Caki2 (cell line): ENCODE data around the gene TFG. TPM values are rescaled to one million over a fixed set of nuclear protein-coding genes. Genes with fewer than 3 reads are reported as not detected.
"Not testable (repeated sequence)": the region's sequence is repeated elsewhere in the genome, so short reads cannot be mapped to it uniquely, and the experiment has no call there.

ENCODE experiments used
- DNase-seq: peaks from one replicate; pipeline ENCODE4 v3.0.0-alpha.2; 2015; ENCODE audit warnings: low read depth
- in situ Hi-C: cut with HindIII; loops from 2 replicates; pipeline ENCODE4 v1.10.0; 2016; ENCODE audit warnings: low sequenced_read_pairs, low pct_unique_long_range_greater_than_20kb, mixed read lengths
- total RNA-seq: library from RNA; depleted of rRNA; stranded (reverse); fragments of >200 nt; shearing (Covaris generic); gene quantifications from 2 replicates; pipeline ENCODE4 v1.2.3, GENCODE V29; 2014; ENCODE audit warnings: low replicate concordance; rRNA removed

Gene TFG
- 75.9 and 79.6 TPM in 2 replicates for total RNA-seq

- DNase-seq = peak; percentile 99
- in situ Hi-C loops = no loop called here
These were observed at the start of gene TFG for GRCh38 chr3:100708989-100709841. Gene TFG, plus strand, starts transcription at chr3:100709494. Its CDS starts 4,192 bp downstream, at chr3:100713686.

GRCh38 chr3:100661294-100661693 lies 48.0 kb upstream of the TFG start:
- DNase-seq = not testable (repeated sequence)

GRCh38 chr3:100662113-100662823 lies 47.0 kb upstream of the TFG start:
- in situ Hi-C loops = no loop called here
- DNase-seq = no peak

More at GRCh38 chr3:100661294-100661693, 48.0 kb upstream of the TFG start:
- in situ Hi-C loops = not testable (repeated sequence)

DNA sequence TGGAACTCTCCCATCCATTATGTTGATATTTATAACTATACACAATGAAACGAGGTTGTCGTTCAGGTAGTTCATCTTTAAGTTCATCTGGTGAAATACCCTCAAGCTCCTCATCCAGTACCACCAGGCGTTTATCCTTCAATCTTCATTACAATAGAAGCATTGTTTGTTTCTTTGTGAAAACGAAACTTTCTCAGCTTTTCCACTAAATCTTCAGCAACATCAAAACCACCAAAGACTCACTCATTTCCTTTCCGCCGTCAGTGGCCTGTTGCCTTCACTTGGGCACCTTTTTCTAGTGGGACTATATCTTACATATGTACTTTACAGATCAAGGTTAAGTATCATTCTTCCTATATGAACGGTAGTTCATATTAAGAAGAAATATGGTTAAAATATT lies 44.1 kb upstream of the TFG start:
- DNase-seq = no peak
- in situ Hi-C loops = no loop called here

- in situ Hi-C loops, DNase-seq: not testable (repeated sequence)
These were observed 42.6 kb upstream of the TFG start for GRCh38 chr3:100666699-100667098.

GRCh38 chr3:100667316-100667715 lies 42.0 kb upstream of the TFG start:
- DNase-seq, in situ Hi-C loops: not testable (repeated sequence)

- DNase-seq, in situ Hi-C loops: not testable (repeated sequence)
These were observed 38.3 kb upstream of the TFG start for GRCh38 chr3:100670995-100671394.

DNA sequence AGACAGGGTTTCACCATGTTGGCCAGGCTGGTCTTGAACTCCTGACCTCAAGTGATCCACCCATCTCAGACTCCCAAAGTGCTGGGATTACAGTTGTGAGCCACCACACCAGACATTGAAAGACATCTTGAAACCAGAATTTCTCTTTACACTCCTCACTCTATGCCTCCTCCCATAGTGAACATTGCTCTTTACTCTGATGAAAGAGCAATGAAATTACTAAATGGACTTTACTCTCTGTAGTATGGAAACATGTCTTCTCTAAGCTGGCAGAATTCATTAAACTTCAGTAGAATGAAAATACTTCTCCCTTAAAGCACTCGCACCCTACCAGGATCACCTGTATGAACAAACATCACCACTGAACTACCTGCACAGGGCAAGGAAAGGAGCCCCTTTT lies 27.8 kb upstream of the TFG start:
- in situ Hi-C loops = no loop called here
- no peak for DNase-seq

DNA sequence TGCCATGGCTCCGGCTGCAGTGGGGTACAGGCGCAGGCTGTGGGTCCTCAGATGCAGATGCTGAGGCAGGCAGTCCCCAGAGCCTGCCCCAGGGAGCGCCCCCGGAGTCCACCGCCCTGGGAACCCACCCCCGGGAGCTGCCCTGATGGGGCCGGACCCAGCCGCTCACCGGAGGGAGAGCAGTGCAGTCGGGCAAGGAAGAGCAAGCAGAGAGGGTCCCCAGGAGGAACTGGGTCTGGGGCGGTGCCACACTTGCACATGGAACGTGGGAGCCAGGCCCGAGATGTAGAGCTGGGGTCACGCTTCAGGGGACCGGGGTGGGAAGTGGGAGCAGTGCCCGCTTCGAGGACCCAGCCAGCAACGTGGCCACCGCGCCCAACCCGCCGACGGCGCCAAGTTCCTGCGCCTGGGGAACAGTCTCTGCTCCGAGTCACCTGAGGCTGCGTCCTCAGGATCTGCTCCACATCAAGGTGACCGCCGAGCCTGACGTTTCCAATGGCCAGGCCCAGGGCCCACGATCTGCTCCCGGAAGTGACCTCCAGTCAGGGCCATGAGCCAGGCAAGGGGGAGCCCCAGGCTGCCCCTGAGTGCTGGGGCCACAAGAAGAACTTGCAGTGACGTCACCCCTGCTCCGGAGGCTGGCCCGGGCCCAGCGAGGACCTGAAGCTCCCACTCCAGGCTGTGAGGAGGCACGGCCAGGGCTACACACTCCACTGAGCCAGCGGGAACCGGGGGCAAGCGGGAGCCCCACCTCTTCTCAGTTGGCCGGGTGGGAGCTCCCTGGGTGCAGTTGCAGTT lies 27.0 kb upstream of the TFG start:
- in situ Hi-C loops = no loop called here
- DNase-seq = no peak

DNA sequence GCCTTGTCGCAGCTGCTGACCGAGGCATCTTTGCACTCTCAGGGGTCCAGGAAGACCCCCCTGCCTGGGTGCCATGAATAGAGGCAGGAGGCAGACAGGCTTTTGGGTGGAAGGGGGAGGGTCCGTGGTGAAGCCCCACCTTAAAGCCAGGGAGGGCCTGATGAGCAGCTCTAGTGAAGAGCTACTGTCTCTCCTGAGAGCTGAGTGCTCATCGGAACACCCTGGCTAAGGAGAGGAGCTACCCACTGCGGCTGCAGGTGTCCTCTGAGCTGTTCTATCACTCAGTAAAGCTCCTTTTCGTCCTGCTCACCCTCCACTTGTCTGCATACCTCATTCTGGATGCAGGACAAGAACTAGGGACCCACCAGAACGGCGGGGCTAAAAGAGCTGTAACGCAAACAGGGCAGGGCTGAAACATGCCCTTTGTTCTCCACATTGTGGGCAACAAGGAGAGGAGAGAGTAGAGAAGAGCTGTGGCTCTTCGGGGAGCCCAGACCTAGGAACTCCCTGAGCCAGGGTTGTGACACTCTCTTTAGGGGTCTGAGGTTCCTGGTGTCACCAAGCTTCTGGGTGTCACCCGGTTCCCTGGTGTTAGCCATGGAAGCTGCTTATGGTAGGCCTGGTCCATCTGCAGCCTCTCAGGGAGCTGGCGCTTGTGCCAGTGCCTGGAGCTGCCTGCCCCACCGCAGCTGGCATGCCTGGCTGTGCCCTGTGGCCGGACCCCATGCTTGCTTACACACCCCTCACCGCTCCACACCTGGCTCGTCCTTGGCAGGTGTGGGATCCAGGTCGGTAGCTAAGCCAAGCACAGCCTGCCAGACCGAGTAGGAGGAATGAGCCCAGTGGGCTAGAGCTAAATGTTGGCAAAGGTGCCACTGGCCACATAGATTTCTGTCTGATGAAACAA lies 26.2 kb upstream of the TFG start:
- in situ Hi-C loops = no loop called here
- DNase-seq = no peak

- in situ Hi-C loops = no loop called here
- DNase-seq = no peak
These were observed 16.1 kb upstream of the TFG start for GRCh38 chr3:100693225-100693624.

DNA sequence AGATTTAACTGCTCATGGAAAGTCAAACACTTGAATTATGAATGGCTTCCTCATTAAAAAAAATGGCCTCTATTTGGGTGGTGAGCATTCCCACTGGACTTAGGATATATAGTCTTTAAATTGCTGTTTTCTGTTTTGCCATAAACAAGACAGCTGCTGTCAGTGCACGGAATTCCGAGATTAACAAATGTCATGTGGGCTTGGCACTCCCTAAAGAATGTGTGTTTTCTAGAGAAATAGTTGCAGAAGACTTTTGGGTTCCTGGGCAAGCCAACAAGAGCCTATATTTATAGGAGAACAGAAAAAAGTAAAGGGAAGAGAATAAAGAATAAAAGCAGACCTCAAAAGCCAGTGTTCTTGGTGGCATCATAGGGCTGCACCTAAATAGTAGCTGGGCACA lies 13.6 kb upstream of the TFG start:
- in situ Hi-C loops = no loop called here
- no peak for DNase-seq

DNA sequence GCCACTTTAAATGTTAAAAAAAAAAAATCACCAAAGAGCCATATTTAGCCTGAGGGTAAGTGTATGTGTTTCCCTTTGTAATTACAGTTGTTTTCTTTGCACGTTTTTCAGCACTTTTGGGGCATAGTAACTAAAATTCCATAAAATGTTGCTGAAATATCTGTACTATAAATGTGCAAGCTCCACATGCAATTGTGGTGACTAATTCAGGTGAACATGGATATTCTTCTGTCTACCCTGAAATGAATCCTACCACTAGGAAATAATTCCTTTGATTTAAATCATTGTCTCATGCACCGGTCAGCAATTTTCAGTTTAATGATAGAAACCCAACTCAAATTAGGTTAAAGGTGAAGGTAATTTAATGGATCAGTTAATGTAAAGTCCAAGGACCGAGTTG lies 13.1 kb upstream of the TFG start:
- in situ Hi-C loops = no loop called here
- DNase-seq = no peak

DNA sequence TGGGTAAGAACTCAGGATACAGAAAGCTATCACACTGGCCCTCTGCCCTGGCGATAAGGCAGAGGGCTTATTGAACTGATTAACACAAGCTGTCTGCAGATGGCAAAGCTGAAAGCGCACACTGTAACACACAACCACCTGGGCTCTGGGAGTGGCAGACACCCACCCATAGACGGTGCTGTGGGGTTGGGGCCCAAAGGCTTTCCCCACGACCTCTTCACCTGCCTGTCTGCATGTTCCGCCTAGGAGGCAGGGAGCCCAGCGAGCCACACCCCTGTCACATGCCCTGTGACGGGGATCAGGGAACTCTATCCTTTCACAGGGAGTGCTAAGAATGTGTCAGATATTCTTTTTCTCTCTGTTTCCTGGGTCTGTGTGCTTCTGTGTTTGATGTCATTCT lies 12.1 kb upstream of the TFG start:
- DNase-seq = no peak
- in situ Hi-C loops = no loop called here

GRCh38 chr3:100697723-100698285 lies 11.5 kb upstream of the TFG start:
- in situ Hi-C loops = no loop called here
- no peak for DNase-seq

DNA sequence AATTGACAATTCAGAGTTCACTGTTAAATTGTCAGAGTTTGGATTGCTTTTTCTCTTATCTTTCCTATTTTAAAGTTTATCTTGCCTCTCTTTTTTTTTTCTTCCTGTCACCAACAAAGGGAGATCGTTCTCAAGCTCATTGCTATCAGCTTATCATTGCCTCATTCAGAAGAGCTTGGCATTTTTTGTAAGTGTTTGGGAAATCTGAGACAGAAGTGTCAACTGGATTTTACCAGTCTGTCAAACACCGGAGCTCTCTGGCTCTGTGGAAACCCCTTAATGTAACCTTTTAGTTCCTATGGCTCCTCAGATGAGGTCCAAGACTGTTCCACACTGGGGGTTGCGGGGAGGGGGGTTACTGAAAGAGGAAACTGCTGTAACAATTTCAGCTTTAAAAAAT lies 10.6 kb upstream of the TFG start:
- in situ Hi-C loops = no loop called here
- no peak for DNase-seq

DNA sequence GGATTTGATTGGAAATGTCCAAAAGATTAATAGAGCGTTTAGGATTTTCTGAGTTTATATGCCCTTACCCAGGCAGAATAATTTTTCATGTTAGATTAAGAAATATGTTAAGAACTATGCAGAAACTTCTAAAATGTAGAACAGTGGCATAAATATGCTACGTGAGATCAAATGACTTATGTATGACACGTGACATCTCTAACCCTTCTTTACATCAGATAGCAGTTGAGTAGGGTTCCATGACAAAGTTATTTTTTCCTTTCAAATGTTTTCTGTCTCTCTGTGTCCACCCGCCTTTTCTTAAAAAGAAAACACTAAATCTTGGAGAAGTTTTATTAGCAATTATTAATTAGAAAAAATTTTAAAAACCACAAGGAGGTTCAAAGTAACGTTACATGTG lies 8.6 kb upstream of the TFG start:
- in situ Hi-C loops = no loop called here

More for the DNA sequence above, 8.6 kb upstream of the TFG start:
- DNase-seq = no peak
